ENCODE measurements around the gene RABGAP1L.
A peak's percentile ranks its signal among the peaks of the same experiment; 100 is the strongest.
"Not testable (repeated sequence)": the region's sequence is repeated elsewhere in the genome, so short reads cannot be mapped to it uniquely, and the experiment has no call there.

Gene RABGAP1L

GRCh38 chr1:174156437-174156836, 2.9 kb upstream of the RABGAP1L start:
- no peak for DNase-seq

GRCh38 chr1:174157157-174157806, 2.0 kb upstream of the RABGAP1L start:
- DNase-seq, result peak in 1 of 2 donors; percentile 11

- DNase-seq, result peak in 1 of 2 donors; percentile 21
Observed at GRCh38 chr1:174158767-174159251, 511 bp upstream of the RABGAP1L start.

GRCh38 chr1:174160109-174160473, 771 bp downstream of the RABGAP1L start:
- peak; percentile 9 to 14 for DNase-seq

GRCh38 chr1:174160603-174161002, 1.3 kb downstream of the RABGAP1L start:
- no peak for DNase-seq

GRCh38 chr1:174161813-174162212, 2.5 kb downstream of the RABGAP1L start:
- no peak for DNase-seq

- no peak for DNase-seq
Observed at GRCh38 chr1:174164826-174165225, 5.5 kb downstream of the RABGAP1L start.

GRCh38 chr1:174165471-174166137, 6.3 kb downstream of the RABGAP1L start:
- no peak for DNase-seq

- no peak for DNase-seq
Observed at GRCh38 chr1:174166530-174167264, 7.4 kb downstream of the RABGAP1L start.

GRCh38 chr1:174167265-174167803, 8.0 kb downstream of the RABGAP1L start:
- no peak for DNase-seq

GRCh38 chr1:174169342-174169741, 10.0 kb downstream of the RABGAP1L start:
- no peak for DNase-seq

GRCh38 chr1:174171073-174171472, 11.8 kb downstream of the RABGAP1L start:
- no peak for DNase-seq

- DNase-seq, result no peak
Observed at GRCh38 chr1:174174461-174175329, 15.4 kb downstream of the RABGAP1L start.

- DNase-seq, result not testable (repeated sequence)
Observed at GRCh38 chr1:174178459-174178858, 19.1 kb downstream of the RABGAP1L start.

- DNase-seq, result no peak
Observed at GRCh38 chr1:174189428-174190062, 30.2 kb downstream of the RABGAP1L start.

- DNase-seq, result no peak
Observed at GRCh38 chr1:174190691-174191199, 31.4 kb downstream of the RABGAP1L start.

GRCh38 chr1:174191349-174191862, 32.1 kb downstream of the RABGAP1L start:
- no peak for DNase-seq

GRCh38 chr1:174194461-174194860, 35.1 kb downstream of the RABGAP1L start:
- no peak for DNase-seq

GRCh38 chr1:174197088-174197487, 37.8 kb downstream of the RABGAP1L start:
- DNase-seq, result no peak

GRCh38 chr1:174197547-174197946, 38.2 kb downstream of the RABGAP1L start:
- no peak for DNase-seq

GRCh38 chr1:174198202-174198601, 38.9 kb downstream of the RABGAP1L start:
- no peak for DNase-seq

- no peak for DNase-seq
Observed at GRCh38 chr1:174200746-174201145, 41.4 kb downstream of the RABGAP1L start.

Measured in activated CD4-positive, alpha-beta T cell treated with anti-CD3 and anti-CD28 coated beads for 4 hours (primary cell).